Lower lobe of right lung (tissue), 2 donors: ENCODE results near the gene UBTF. TPM values are rescaled to one million over a fixed set of nuclear protein-coding genes. Genes with fewer than 3 reads are reported as not detected.

Experiments used
- ATAC-seq, 2 donors: fragments of 200-7000 bp; cut with Tn5 transposase; one replicate each; pipeline ENCODE4 v1.9.1; 2020 to 2022; ENCODE audit warnings: mild to moderate bottlenecking in 2 of 2, moderate library complexity in 2 of 2
- DNase-seq: peaks from one replicate; pipeline ENCODE4 v3.0.0-alpha.2; 2020
- H3K27ac ChIP-seq: fragments of 200-600 bp; one replicate; pipeline ENCODE4 v1.8.0; 2022
- H3K27me3 ChIP-seq: fragments of 200-600 bp; one replicate; pipeline ENCODE4 v1.8.0; 2022; ENCODE audit warnings: low read depth
- H3K36me3 ChIP-seq: fragments of 200-600 bp; one replicate; pipeline ENCODE4 v1.8.0; 2022; ENCODE audit warnings: mild to moderate bottlenecking
- H3K4me1 ChIP-seq: fragments of 200-600 bp; one replicate; pipeline ENCODE4 v1.8.0; 2022
- H3K4me3 ChIP-seq: fragments of 200-600 bp; one replicate; pipeline ENCODE4 v1.8.0; 2022; ENCODE audit warnings: mild to moderate bottlenecking
- H3K9me3 ChIP-seq: fragments of 200-600 bp; one replicate; pipeline ENCODE4 v1.8.0; 2022
- CTCF ChIP-seq: fragments of 200-600 bp; IDR thresholded peaks from one replicate; pipeline ENCODE4 v1.8.0; 2022; ENCODE audit warnings: antibody characterized with exemption, mild to moderate bottlenecking
- intact Hi-C: fragments of 100-400 bp; cut with DNase I; formaldehyde crosslinking; loops from one replicate; pipeline ENCODE4 v1.11.0; 2022
- total RNA-seq: library from RNA; stranded (reverse); fragmentation: NEBNext Ultra II Directional; extraction: Animal tissue kit (Norgen Biotek cat#: 25700); gene quantifications from one replicate; pipeline ENCODE4 v1.2.1, GENCODE V29; 2021
- donor health status: DM: no; HTN: yes; CAD: no; lungs with severe emphysema.

The UBTF gene
- total RNA-seq, 1 donor from 2014 or later: 56.7 TPM

- Histone ChIP-seq H3K27me3 (no peaks in the 10 kb centered on the region), H3K36me3 (peaks cover 20% of the 10 kb centered on the region), H3K9me3 (no peaks in the 10 kb centered on the region), H3K4me1 (peaks cover 37% of the 10 kb centered on the region), H3K4me3 (peak overlapping the region; percentile 83), H3K27ac (peak overlapping the region; percentile 96)
- intact Hi-C loops: no loop called here
- peak; percentile 1 for ATAC-seq
- no peak for DNase-seq
- no peak for TF ChIP-seq CTCF
Observed at GRCh38 chr17:44200478-44201155, 18.9 kb downstream of the UBTF start.

GRCh38 chr17:44199553-44200477 is 19.7 kb downstream of the UBTF start, which contains the start of gene ATXN7L3:
ATXN7L3 (minus strand) TSS chr17:44199884; CDS start chr17:44198070, 1,814 bp downstream.
- H3K36me3 ChIP-seq: peaks cover 28% of the 10 kb centered on the region
- TF ChIP-seq CTCF: no peak
- H3K4me3 ChIP-seq: peak within 1 kb of the TSS; percentile 83
- H3K9me3 ChIP-seq: no peaks in the 10 kb centered on the region
- no peaks in the 10 kb centered on the region for H3K27me3 ChIP-seq
- H3K4me1 ChIP-seq: peaks cover 37% of the 10 kb centered on the region
- DNase-seq (peak; percentile 99), ATAC-seq (peak; percentile 96 to 97)
- peak within 1 kb of the TSS; percentile 96 for H3K27ac ChIP-seq
- intact Hi-C loops: no loop called here

- DNase-seq (peak; percentile 82), ATAC-seq (peak; percentile 52 to 54)
- Histone ChIP-seq H3K4me1 (peaks cover 29% of the 10 kb centered on the region), H3K27ac (peak overlapping the region; percentile 96), H3K36me3 (peaks cover 37% of the 10 kb centered on the region), H3K4me3 (peak overlapping the region; percentile 83), H3K9me3 (no peaks in the 10 kb centered on the region), H3K27me3 (no peaks in the 10 kb centered on the region)
- intact Hi-C loops: no loop called here
- no peak for TF ChIP-seq CTCF
Observed at GRCh38 chr17:44198721-44199552, 20.5 kb downstream of the UBTF start.

- TF ChIP-seq CTCF: no peak
- DNase-seq (no peak), ATAC-seq (peak; percentile 1 to 2)
- H3K4me3 ChIP-seq: peak overlapping the region; percentile 83
- no peaks in the 10 kb centered on the region for H3K9me3 ChIP-seq
- H3K4me1 ChIP-seq: peaks cover 23% of the 10 kb centered on the region
- no peaks in the 10 kb centered on the region for H3K27me3 ChIP-seq
- peak overlapping the region; percentile 96 for H3K27ac ChIP-seq
- H3K36me3 ChIP-seq: peaks cover 45% of the 10 kb centered on the region
- intact Hi-C loops: no loop called here
Observed at GRCh38 chr17:44197980-44198720, 21.3 kb downstream of the UBTF start.
